ENCODE measurements around the gene CRYL1.

GRCh38 chr13:20525601-20526544 lies at the start of gene CRYL1:
- TF ChIP-seq ZEB2 (tag by site-specific recombination; IDR thresholded peaks at IDR 0.05) (0 out of 2 replicates have a peak, but pooled peaks have one; percentile 49), ZNF571 (tag by site-specific recombination; IDR thresholded peaks at IDR 0.05) (no peak), PRDM1 (tag by site-specific recombination; IDR thresholded peaks at IDR 0.05) (peak; percentile 5; the same call in 1 of the 2 replicates), KLF10 (tag by site-specific recombination; IDR thresholded peaks at IDR 0.05) (peak; percentile 66; the same call in 1 of the 2 replicates)
- TF ChIP-seq, protein P1, sequence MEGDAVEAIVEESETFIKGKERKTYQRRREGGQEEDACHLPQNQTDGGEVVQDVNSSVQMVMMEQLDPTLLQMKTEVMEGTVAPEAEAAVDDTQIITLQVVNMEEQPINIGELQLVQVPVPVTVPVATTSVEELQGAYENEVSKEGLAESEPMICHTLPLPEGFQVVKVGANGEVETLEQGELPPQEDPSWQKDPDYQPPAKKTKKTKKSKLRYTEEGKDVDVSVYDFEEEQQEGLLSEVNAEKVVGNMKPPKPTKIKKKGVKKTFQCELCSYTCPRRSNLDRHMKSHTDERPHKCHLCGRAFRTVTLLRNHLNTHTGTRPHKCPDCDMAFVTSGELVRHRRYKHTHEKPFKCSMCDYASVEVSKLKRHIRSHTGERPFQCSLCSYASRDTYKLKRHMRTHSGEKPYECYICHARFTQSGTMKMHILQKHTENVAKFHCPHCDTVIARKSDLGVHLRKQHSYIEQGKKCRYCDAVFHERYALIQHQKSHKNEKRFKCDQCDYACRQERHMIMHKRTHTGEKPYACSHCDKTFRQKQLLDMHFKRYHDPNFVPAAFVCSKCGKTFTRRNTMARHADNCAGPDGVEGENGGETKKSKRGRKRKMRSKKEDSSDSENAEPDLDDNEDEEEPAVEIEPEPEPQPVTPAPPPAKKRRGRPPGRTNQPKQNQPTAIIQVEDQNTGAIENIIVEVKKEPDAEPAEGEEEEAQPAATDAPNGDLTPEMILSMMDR (tag by site-specific recombination; IDR thresholded peaks at IDR 0.05) = no peak
- TF ChIP-seq, protein P2, sequence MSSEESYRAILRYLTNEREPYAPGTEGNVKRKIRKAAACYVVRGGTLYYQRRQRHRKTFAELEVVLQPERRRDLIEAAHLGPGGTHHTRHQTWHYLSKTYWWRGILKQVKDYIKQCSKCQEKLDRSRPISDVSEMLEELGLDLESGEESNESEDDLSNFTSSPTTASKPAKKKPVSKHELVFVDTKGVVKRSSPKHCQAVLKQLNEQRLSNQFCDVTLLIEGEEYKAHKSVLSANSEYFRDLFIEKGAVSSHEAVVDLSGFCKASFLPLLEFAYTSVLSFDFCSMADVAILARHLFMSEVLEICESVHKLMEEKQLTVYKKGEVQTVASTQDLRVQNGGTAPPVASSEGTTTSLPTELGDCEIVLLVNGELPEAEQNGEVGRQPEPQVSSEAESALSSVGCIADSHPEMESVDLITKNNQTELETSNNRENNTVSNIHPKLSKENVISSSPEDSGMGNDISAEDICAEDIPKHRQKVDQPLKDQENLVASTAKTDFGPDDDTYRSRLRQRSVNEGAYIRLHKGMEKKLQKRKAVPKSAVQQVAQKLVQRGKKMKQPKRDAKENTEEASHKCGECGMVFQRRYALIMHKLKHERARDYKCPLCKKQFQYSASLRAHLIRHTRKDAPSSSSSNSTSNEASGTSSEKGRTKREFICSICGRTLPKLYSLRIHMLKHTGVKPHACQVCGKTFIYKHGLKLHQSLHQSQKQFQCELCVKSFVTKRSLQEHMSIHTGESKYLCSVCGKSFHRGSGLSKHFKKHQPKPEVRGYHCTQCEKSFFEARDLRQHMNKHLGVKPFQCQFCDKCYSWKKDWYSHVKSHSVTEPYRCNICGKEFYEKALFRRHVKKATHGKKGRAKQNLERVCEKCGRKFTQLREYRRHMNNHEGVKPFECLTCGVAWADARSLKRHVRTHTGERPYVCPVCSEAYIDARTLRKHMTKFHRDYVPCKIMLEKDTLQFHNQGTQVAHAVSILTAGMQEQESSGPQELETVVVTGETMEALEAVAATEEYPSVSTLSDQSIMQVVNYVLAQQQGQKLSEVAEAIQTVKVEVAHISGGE (tag by site-specific recombination; conservative IDR thresholded peaks at IDR 0.05; ENCODE audit: low read depth) = no peak
